Activated CD4-positive, alpha-beta T cell treated with anti-CD3 and anti-CD28 coated beads, Interleukin-2, Interleukin-6, amounts not matched to agents 100 ng/mL and 50 ng/mL, durations not matched to agents 16 hours and 8 hours (primary cell): ENCODE measurements around the gene GNAL.
A peak's percentile ranks its signal among the peaks of the same experiment; 100 is the strongest.
"Not testable (repeated sequence)": the region's sequence is repeated elsewhere in the genome, so short reads cannot be mapped to it uniquely, and the experiment has no call there.

ENCODE experiments used
- DNase-seq: peaks from one replicate; pipeline ENCODE4 v3.0.0-alpha.2; 2020

Gene GNAL

GRCh38 chr18:11688972-11689668 lies at the start of gene GNAL:
Gene GNAL (plus strand): TSS chr18:11689264. CDS start chr18:11689564, 300 bp downstream.
- DNase-seq = peak; percentile 73

GRCh38 chr18:11647310-11647709 lies 41.8 kb upstream of the GNAL start:
- not testable (repeated sequence) for DNase-seq

GRCh38 chr18:11647804-11648203 lies 41.3 kb upstream of the GNAL start:
- DNase-seq = not testable (repeated sequence)

GRCh38 chr18:11649839-11650238 lies 39.2 kb upstream of the GNAL start:
- no peak for DNase-seq

- no peak for DNase-seq
Observed at GRCh38 chr18:11651899-11652298, 37.2 kb upstream of the GNAL start.

- DNase-seq = no peak
Observed at GRCh38 chr18:11653521-11653920, 35.5 kb upstream of the GNAL start.

GRCh38 chr18:11654736-11655605 lies 34.1 kb upstream of the GNAL start:
- peak; percentile 67 for DNase-seq

GRCh38 chr18:11655606-11655932 lies 33.5 kb upstream of the GNAL start:
- DNase-seq = no peak

GRCh38 chr18:11657152-11657551 lies 31.9 kb upstream of the GNAL start:
- DNase-seq = no peak

GRCh38 chr18:11657554-11657953 lies 31.5 kb upstream of the GNAL start:
- no peak for DNase-seq

- DNase-seq = no peak
Observed at GRCh38 chr18:11658019-11658418, 31.0 kb upstream of the GNAL start.

GRCh38 chr18:11658989-11659388 lies 30.1 kb upstream of the GNAL start:
- no peak for DNase-seq

- no peak for DNase-seq
Observed at GRCh38 chr18:11660691-11661090, 28.4 kb upstream of the GNAL start.

GRCh38 chr18:11661430-11661829 lies 27.6 kb upstream of the GNAL start:
- no peak for DNase-seq

- DNase-seq = no peak
Observed at GRCh38 chr18:11663439-11664029, 25.5 kb upstream of the GNAL start.

- DNase-seq = no peak
Observed at GRCh38 chr18:11664286-11664685, 24.8 kb upstream of the GNAL start.

GRCh38 chr18:11665146-11665545 lies 23.9 kb upstream of the GNAL start:
- DNase-seq = no peak

GRCh38 chr18:11665587-11665986 lies 23.5 kb upstream of the GNAL start:
- no peak for DNase-seq

GRCh38 chr18:11666176-11666575 lies 22.9 kb upstream of the GNAL start:
- DNase-seq = no peak

- no peak for DNase-seq
Observed at GRCh38 chr18:11666831-11667230, 22.2 kb upstream of the GNAL start.

GRCh38 chr18:11667578-11667977 lies 21.5 kb upstream of the GNAL start:
- no peak for DNase-seq

GRCh38 chr18:11668441-11669169 lies 20.5 kb upstream of the GNAL start:
- no peak for DNase-seq

- no peak for DNase-seq
Observed at GRCh38 chr18:11669271-11669947, 19.7 kb upstream of the GNAL start.
